Stimulated activated naive CD8-positive, alpha-beta T cell treated with anti-CD3 and anti-CD28 coated beads, Interleukin-15, amount 100 ng/mL, for 72 hours (primary cell): ENCODE measurements around the gene FAM219A.

Experiments
- ATAC-seq: fragments of 150-1000 bp; cut with Tn5 transposase; 2 replicates; pipeline ENCODE4 v1.10.0; 2021; ENCODE audit warnings: mild to moderate bottlenecking, moderate library complexity
- DNase-seq, 2 donors: peaks; one replicate each; pipeline ENCODE4 v3.0.0; 2021 to 2022
- H3K27ac Mint-ChIP-seq, 2 donors: one replicate each; pipeline ENCODE4 v1.8.0; 2022; ENCODE audit warnings: mild to moderate bottlenecking in 2 of 2, mixed read lengths in 2 of 2, moderate library complexity in 2 of 2
- H3K27me3 Mint-ChIP-seq: one replicate; pipeline ENCODE4 v1.8.0; 2022; ENCODE audit warnings: mixed read lengths
- H3K4me1 Mint-ChIP-seq: one replicate; pipeline ENCODE4 v1.8.0; 2022; ENCODE audit warnings: mild to moderate bottlenecking, mixed read lengths
- H3K4me3 Mint-ChIP-seq, 2 donors: one replicate each; pipeline ENCODE4 v1.8.0; 2022; ENCODE audit warnings: mild to moderate bottlenecking in 2 of 2, mixed read lengths in 2 of 2, moderate library complexity in 1 of 2
- H3K9me3 Mint-ChIP-seq, 2 donors: one replicate each; pipeline ENCODE4 v1.8.0; 2022; ENCODE audit warnings: mixed read lengths in 2 of 2

The FAM219A gene

GRCh38 chr9:34458013-34458958, at the start of gene FAM219A, which contains the start of gene DNAI1:
FAM219A (minus strand) TSS chr9:34458570; CDS start chr9:34458263, 307 bp downstream.
DNAI1 (plus strand) TSS chr9:34458805; CDS start chr9:34459006, 201 bp downstream.
- Mint-ChIP-seq H3K4me3 (peak within 1 kb of the TSS; percentile 88 to 91), H3K9me3 (no peaks in the 10 kb centered on the region), H3K4me1 (peaks cover 60% of the 10 kb centered on the region), H3K27me3 (peaks cover 11% of the 10 kb centered on the region), H3K27ac (peak within 1 kb of the TSS; percentile 77 to 94)
- DNase-seq (peak; percentile 98 to 99), ATAC-seq (peak; percentile 95)

GRCh38 chr9:34507966-34508365, 49.6 kb upstream of the FAM219A start:
- H3K27me3 Mint-ChIP-seq: no peaks in the 10 kb centered on the region
- no peak overlapping the region for H3K27ac Mint-ChIP-seq
- ATAC-seq: peak; percentile 11
- H3K9me3 Mint-ChIP-seq: no peaks in the 10 kb centered on the region
- H3K4me3 Mint-ChIP-seq: no peak overlapping the region
- DNase-seq: peak in 1 of 2 donors; percentile 3
- H3K4me1 Mint-ChIP-seq: no peaks in the 10 kb centered on the region

GRCh38 chr9:34507556-34507955, 49.2 kb upstream of the FAM219A start:
- no peak for DNase-seq
- ATAC-seq: no peak
- Mint-ChIP-seq H3K4me1 (no peaks in the 10 kb centered on the region), H3K4me3 (no peak overlapping the region), H3K9me3 (no peaks in the 10 kb centered on the region), H3K27me3 (no peaks in the 10 kb centered on the region), H3K27ac (no peak overlapping the region)

DNA sequence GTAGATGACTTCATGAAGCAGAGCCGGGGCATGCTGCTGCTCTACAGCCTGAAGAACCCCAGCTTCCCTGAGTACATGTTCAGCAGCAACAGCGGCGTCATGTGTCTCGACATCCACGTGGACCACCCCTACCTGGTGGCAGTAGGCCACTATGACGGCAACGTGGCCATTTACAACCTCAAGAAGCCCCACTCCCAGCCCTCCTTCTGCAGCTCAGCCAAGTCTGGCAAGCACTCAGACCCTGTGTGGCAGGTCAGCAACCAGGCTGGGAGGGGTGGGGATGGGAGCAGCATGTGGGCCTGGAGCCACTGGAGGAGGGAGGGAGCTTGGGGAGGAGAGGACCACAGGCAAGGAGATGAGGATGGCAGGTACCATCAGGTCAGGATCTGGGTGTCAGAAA, 48.3 kb upstream of the FAM219A start:
- no peak overlapping the region for H3K27ac Mint-ChIP-seq
- H3K9me3 Mint-ChIP-seq: no peaks in the 10 kb centered on the region
- no peaks in the 10 kb centered on the region for H3K27me3 Mint-ChIP-seq
- ATAC-seq (no peak), DNase-seq (no peak)
- H3K4me3 Mint-ChIP-seq: no peak overlapping the region
- H3K4me1 Mint-ChIP-seq: no peaks in the 10 kb centered on the region

- peak in 1 of 2 donors; percentile 1 for DNase-seq
- Mint-ChIP-seq H3K27me3 (no peaks in the 10 kb centered on the region), H3K27ac (no peak overlapping the region)
These were observed 47.2 kb upstream of the FAM219A start for GRCh38 chr9:34505370-34506120.

GRCh38 chr9:34503406-34503805, 45.0 kb upstream of the FAM219A start:
- Mint-ChIP-seq H3K4me3 (no peak overlapping the region), H3K27ac (no peak overlapping the region), H3K9me3 (no peaks in the 10 kb centered on the region), H3K4me1 (peaks cover 4% of the 10 kb centered on the region), H3K27me3 (peaks cover 10% of the 10 kb centered on the region)
- DNase-seq (no peak), ATAC-seq (no peak)

More at GRCh38 chr9:34505370-34506120, 47.2 kb upstream of the FAM219A start:
- no peak for ATAC-seq
- Mint-ChIP-seq H3K4me3 (no peak overlapping the region), H3K9me3 (no peaks in the 10 kb centered on the region), H3K4me1 (peaks cover 2% of the 10 kb centered on the region)

GRCh38 chr9:34502891-34503290, 44.5 kb upstream of the FAM219A start:
- no peak for DNase-seq
- H3K9me3 Mint-ChIP-seq: no peaks in the 10 kb centered on the region
- H3K4me1 Mint-ChIP-seq: peaks cover 4% of the 10 kb centered on the region

GRCh38 chr9:34502471-34502870, 44.1 kb upstream of the FAM219A start:
- Mint-ChIP-seq H3K27me3 (peaks cover 10% of the 10 kb centered on the region), H3K4me3 (no peak overlapping the region), H3K9me3 (no peaks in the 10 kb centered on the region), H3K4me1 (peaks cover 4% of the 10 kb centered on the region), H3K27ac (no peak overlapping the region)
- DNase-seq (no peak), ATAC-seq (no peak)

More at GRCh38 chr9:34502891-34503290, 44.5 kb upstream of the FAM219A start:
- no peak for ATAC-seq
- Mint-ChIP-seq H3K27ac (no peak overlapping the region), H3K4me3 (no peak overlapping the region), H3K27me3 (peaks cover 10% of the 10 kb centered on the region)

- H3K27ac Mint-ChIP-seq: no peak overlapping the region
- DNase-seq (no peak), ATAC-seq (no peak)
- no peak overlapping the region for H3K4me3 Mint-ChIP-seq
- no peaks in the 10 kb centered on the region for H3K9me3 Mint-ChIP-seq
- H3K4me1 Mint-ChIP-seq: peaks cover 4% of the 10 kb centered on the region
- peaks cover 10% of the 10 kb centered on the region for H3K27me3 Mint-ChIP-seq
These were observed 43.6 kb upstream of the FAM219A start for GRCh38 chr9:34501889-34502425.

DNA sequence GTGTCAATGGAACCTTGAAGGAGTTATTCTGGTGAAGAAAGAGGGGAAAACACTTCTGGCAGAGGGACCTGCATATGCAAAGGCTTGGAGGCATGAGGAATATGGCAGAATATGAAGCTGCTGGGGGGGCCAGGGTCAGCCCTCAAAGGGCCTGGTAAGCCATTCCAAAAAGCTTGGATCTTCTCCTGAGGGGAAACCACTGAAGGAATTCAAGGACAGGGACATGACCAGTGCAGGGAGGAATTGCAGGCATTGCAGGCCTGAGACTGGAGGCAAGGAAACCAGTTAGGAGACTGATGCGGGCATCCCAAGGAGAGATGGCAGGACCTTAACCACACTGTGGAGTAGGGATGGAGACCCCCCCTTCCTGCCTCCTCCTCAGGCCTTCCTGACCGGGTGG, 43.0 kb upstream of the FAM219A start:
- DNase-seq (no peak), ATAC-seq (no peak)
- Mint-ChIP-seq H3K4me1 (peaks cover 4% of the 10 kb centered on the region), H3K27me3 (peaks cover 10% of the 10 kb centered on the region), H3K4me3 (no peak overlapping the region), H3K27ac (no peak overlapping the region), H3K9me3 (no peaks in the 10 kb centered on the region)

DNA sequence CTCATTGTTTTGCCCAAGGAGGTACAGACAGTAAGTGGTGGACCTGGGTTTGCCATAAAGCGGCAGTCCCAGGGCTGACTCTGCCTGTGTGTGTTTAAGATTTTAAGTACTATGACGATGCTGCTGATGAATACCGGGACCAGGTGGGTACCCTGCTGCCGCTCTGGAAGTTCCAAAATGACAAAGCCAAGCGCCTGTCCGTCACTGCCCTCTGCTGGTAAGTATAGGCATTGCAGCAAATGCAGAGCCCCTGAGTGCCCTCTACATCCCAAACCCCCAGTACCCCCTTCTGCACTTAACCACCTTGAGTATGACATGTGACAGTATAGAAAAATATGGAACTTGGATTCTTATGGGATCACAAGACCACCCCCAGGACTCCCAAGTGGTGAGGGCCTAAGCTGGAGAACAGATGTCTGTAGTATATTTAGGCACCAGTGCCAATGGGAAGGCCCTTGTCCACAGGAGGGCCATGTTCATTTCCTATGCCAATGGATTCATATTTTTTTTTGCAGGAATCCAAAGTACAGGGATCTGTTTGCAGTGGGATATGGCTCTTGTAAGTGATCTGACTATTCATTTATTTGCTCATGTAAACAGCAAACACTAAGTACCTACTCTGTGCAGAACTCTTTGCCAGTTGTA, 42.4 kb upstream of the FAM219A start:
- no peak overlapping the region for H3K4me3 Mint-ChIP-seq
- ATAC-seq (peak; percentile 87), DNase-seq (peak; percentile 73 to 76)
- peaks cover 4% of the 10 kb centered on the region for H3K4me1 Mint-ChIP-seq
- peaks cover 10% of the 10 kb centered on the region for H3K27me3 Mint-ChIP-seq
- no peak overlapping the region for H3K27ac Mint-ChIP-seq
- H3K9me3 Mint-ChIP-seq: no peaks in the 10 kb centered on the region

GRCh38 chr9:34499076-34499475, 40.7 kb upstream of the FAM219A start:
- no peak overlapping the region for H3K27ac Mint-ChIP-seq
- H3K4me3 Mint-ChIP-seq: no peak overlapping the region
- DNase-seq (no peak), ATAC-seq (no peak)
- H3K9me3 Mint-ChIP-seq: no peaks in the 10 kb centered on the region
- peaks cover 4% of the 10 kb centered on the region for H3K4me1 Mint-ChIP-seq
- peaks cover 10% of the 10 kb centered on the region for H3K27me3 Mint-ChIP-seq

- H3K27me3 Mint-ChIP-seq: peaks cover 15% of the 10 kb centered on the region
- ATAC-seq (no peak), DNase-seq (no peak)
- no peaks in the 10 kb centered on the region for H3K9me3 Mint-ChIP-seq
- no peak overlapping the region for H3K27ac Mint-ChIP-seq
- peaks cover 4% of the 10 kb centered on the region for H3K4me1 Mint-ChIP-seq
- no peak overlapping the region for H3K4me3 Mint-ChIP-seq
These were observed 40.2 kb upstream of the FAM219A start for GRCh38 chr9:34498553-34498952.

GRCh38 chr9:34496149-34496712, 37.9 kb upstream of the FAM219A start:
- Mint-ChIP-seq H3K9me3 (no peaks in the 10 kb centered on the region), H3K27me3 (peaks cover 28% of the 10 kb centered on the region), H3K4me1 (peaks cover 4% of the 10 kb centered on the region), H3K27ac (no peak overlapping the region), H3K4me3 (no peak overlapping the region)
- no peak for DNase-seq
- ATAC-seq: no peak

- DNase-seq (peak in 1 of 2 donors; percentile 8), ATAC-seq (no peak)
- Mint-ChIP-seq H3K4me3 (no peak overlapping the region), H3K4me1 (no peaks in the 10 kb centered on the region), H3K9me3 (no peaks in the 10 kb centered on the region), H3K27ac (no peak overlapping the region), H3K27me3 (peaks cover 40% of the 10 kb centered on the region)
These were observed 35.7 kb upstream of the FAM219A start for GRCh38 chr9:34493972-34494535.
